HEK293T (cell line): Measurements from ENCODE around the gene USP37.

Experiments used
- BHLHE40 ChIP-seq: fragments of 450-650 bp; IDR thresholded peaks from 2 replicates; pipeline ENCODE4 v1.6.1; 2016; ENCODE audit warnings: mild to moderate bottlenecking, moderate library complexity, borderline replicate concordance
- LEF1 ChIP-seq: fragments of 450-650 bp; IDR thresholded peaks from 2 replicates; pipeline ENCODE4 v1.6.1; 2017; ENCODE audit warnings: mild to moderate bottlenecking, borderline replicate concordance
- SP1 ChIP-seq: fragments of 450-650 bp; IDR thresholded peaks from 2 replicates; pipeline ENCODE4 v1.6.1; 2017

- no peak for TF ChIP-seq SP1
- TF ChIP-seq BHLHE40 = no peak
- no peak for TF ChIP-seq LEF1
Observed at GRCh38 chr2:218529990-218530389, 38.2 kb downstream of the USP37 start.
